ENCODE data around the gene ADAMTS6.

ADAMTS6 gene

DNA sequence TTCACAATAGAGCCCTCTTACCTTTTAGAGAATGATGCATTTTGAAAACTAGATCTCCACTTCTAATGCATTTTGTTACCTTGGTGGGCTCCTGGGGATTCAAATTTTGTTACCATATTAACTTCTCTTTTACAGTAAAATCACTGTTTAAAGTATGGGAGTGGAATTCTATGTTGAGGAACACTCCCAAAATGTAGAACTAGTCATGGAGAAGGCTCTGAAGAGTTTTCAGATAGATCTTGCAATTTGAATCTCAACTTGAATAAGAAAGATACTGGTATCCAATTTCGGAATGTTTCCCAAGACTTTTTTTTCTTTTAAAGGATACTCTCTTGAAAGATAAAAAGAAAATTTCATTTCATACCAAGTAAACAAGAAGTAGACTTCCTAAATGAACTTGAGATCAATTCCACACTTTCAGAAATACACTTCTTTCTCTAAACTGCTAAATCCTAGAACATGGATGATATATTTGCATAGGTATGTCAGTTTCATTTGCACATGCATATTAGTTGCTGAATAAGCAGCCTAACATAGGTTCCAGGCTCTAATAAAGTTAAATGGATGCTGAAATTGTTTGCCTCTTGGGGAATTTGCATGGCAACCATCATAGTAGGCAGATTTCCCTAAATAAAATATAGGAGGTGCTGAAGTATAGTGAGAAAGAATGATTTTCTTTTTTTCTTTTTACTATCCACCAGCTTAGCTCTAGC lies 205.4 kb downstream of the ADAMTS6 start:
- DNase-seq (ENCODE audit: low read depth): no peak

DNA sequence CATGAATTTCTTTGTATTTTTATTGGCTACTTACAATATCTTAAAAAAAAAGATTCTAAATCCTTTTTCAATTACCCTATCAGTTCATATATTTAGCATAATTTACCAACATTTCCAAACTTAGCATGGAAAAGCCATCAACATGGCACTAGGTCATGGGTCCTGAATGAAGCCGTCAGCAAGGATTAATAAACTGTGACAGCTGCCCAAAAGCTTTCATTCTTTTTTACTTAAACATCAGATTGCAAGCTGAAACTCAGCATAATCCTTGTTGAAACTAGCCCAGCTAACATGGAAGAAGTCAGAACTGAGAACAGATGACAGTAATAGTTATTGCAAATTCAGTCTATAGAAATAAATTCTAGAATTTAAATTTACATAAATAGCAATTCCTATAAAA lies 209.8 kb downstream of the ADAMTS6 start:
- no peak for DNase-seq (ENCODE audit: low read depth)

DNA sequence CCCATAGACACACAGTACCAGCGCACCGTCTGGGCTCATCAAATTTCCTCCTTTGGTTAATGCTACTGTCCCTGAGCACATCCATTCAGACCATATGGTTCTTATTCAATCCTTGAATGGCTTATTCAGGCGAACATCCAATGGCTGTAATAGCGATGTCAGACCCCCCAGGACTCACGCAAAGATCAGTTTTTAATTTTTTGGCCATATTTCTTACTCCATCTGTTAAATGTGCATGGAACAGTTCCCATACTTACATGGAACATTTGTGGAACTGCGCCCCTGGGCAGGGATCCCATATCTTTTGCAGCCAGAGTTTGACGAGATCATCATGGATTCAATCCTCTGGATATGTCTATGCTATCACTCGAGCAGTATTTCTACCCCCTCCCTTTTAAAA lies 213.2 kb downstream of the ADAMTS6 start:
- DNase-seq (ENCODE audit: low read depth): no peak

GRCh38 chr5:65264420-65264819 lies 217.3 kb downstream of the ADAMTS6 start:
- DNase-seq (ENCODE audit: low read depth): no peak

DNA sequence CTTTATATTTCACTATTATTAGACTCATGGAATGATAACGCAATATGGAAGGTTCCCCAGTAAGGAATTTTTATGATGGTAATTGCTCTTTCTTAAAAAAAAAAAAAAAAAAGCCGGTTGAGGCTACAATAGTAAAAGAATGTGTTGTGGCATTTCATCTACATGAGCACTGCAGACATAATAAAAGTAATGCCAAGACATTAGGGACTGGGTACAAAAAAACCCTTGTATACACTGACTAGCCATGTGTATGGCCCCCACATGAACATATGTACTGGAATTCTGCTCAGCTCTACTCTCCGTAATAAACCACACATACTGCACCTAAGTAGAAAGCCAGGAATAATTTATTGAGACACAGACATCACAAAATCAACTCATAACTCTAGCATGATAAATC lies 218.4 kb downstream of the ADAMTS6 start:
- DNase-seq (ENCODE audit: low read depth): no peak

DNA sequence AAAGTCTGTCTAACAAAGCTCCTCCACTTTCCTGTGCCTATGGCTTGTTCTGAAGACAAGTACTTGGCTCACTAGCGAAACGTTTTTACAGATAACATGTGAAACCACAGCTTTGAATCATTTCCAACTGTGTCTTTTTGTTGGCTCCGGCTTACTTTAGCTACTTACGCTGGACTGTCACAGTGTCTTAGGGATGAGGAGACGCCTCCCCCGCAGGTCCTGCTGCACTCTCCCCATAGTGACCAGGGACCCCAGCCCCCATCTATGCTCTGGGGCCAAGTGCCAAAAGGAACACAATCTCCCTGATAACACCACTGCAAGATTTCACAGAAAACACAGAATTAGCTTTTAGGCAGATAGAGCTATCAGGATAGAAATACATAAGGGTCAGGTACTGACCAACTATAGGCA lies 219.1 kb downstream of the ADAMTS6 start:
- no peak for DNase-seq (ENCODE audit: low read depth)

DNA sequence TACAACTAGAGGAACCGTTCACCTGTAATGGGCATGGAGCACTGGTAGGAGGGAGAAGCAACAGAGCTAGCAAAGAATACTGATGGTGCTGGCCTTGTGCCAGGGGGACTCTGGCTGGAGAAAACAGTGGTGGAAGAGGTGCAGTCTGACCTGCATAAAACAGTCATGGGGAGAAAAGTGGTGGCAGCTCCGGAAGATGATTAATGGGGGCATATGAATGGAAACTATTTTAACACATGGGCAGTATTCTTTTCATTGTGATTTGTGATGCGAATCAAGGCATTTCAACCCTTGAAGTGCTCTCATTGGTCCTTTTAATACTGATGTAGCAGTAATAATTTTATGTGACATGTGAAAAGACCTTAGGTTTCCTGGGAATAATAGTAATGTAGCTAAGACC lies 219.6 kb downstream of the ADAMTS6 start:
- no peak for DNase-seq (ENCODE audit: low read depth)

GRCh38 chr5:65261499-65261898 lies 220.2 kb downstream of the ADAMTS6 start:
- no peak for DNase-seq (ENCODE audit: low read depth)

DNA sequence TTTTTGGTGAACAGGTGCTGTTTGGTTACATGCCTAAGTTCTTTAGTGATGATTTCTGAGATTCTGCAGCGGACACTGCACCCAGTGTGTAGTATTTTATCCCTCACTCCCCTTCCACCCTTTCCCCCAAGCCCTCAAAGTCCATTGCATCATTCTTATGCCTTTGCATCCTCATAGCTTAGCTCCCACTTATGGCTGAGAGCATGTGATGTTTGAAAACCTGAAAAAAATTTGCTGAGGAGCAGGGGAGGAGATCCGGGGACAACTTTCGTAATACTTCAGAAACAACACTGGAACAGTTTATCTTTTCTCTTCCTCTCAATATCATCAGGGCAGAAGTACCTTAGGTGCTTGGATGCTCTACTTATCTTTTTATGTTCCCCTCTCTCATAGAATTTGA lies 226.4 kb downstream of the ADAMTS6 start:
- no peak for DNase-seq (ENCODE audit: low read depth)

GRCh38 chr5:65252977-65253376 lies 228.7 kb downstream of the ADAMTS6 start:
- no peak for DNase-seq (ENCODE audit: low read depth)

- DNase-seq (ENCODE audit: low read depth): no peak
These were observed 232.8 kb downstream of the ADAMTS6 start for GRCh38 chr5:65248896-65249295.

GRCh38 chr5:65247594-65247993 lies 234.1 kb downstream of the ADAMTS6 start:
- no peak for DNase-seq (ENCODE audit: low read depth)

- DNase-seq (ENCODE audit: low read depth): no peak
These were observed 235.0 kb downstream of the ADAMTS6 start for GRCh38 chr5:65246741-65247140.

DNA sequence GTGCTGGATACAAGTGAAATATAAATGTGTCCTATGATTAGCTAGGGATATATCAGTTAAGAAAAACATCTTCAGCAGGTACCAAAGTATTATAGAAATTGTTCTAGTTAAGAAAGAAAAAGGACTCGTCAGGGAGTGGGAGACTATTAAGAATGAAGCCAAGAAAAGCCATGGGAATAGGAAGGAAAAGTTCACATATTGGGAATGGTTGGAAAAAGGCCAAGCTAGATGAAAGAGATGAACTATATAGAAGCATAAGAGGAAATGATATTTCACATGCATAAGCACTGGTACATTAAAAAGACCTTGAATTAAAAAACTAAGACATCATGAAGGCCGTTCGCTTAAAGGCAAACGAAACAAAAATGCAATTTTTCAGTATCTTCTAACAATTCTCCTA lies 237.7 kb downstream of the ADAMTS6 start:
- DNase-seq (ENCODE audit: low read depth): no peak

GRCh38 chr5:65243161-65243560 lies 238.6 kb downstream of the ADAMTS6 start:
- no peak for DNase-seq (ENCODE audit: low read depth)

- DNase-seq (ENCODE audit: low read depth): no peak
These were observed 251.9 kb downstream of the ADAMTS6 start for GRCh38 chr5:65229841-65230240.

- DNase-seq (ENCODE audit: low read depth): no peak
These were observed 267.7 kb downstream of the ADAMTS6 start for GRCh38 chr5:65213921-65214525.

DNA sequence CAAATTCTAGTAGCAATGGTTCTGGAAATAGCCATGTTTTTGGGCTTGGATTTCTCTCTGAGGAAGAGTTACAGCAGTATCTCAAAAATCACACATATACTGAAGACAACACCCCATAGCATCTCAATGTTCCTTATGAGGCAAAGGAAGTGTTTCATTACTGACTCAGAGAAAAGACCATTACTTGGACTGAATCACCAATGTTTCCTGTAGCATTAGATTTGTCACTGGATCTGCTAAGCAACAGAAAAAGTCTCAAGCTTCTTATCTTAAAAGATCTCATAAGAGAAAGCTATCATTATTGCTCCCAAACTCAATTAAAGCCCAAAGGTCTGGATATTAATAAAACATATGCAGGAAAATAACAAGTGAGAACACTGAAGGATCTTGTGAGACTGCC lies 272.4 kb downstream of the ADAMTS6 start:
- DNase-seq (ENCODE audit: low read depth): no peak

DNA sequence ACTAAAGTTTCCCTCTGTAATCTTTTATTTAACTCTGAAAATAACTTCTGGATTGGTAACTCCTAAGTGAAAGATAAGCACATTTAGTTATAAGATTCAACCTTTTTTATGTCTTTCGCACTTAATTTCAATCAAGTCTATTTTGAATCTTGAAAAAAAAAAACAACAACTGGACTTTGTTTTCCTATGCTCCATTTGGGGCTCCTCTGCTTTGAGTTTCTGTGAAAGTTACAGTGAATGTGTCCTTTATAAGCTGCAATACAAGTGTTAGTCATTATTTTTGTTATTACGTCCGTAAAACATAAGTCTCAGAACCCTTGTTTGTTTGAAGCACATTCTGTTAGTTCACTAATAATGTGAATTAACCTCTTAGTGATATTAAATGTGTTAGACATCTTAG lies 276.8 kb downstream of the ADAMTS6 start:
- DNase-seq (ENCODE audit: low read depth): no peak

DNA sequence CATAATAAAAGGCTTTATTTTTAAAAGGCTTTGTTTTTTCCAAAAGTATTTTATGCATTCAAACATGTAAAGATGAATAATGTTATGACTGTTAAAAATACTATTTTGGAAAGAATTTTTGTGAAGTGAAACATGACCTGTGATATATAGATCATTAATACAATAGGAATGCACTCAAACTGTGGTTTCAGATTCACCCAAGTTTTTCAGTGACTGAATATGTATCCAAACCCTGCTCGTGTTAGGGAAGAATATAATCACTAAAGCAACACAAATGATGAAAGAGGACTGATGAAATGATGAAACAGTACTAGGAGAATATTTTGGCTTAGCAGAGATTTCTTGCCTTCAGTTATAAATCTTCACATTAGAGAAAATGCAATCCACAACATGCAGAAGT lies 278.0 kb downstream of the ADAMTS6 start:
- DNase-seq (ENCODE audit: low read depth): no peak

DNA sequence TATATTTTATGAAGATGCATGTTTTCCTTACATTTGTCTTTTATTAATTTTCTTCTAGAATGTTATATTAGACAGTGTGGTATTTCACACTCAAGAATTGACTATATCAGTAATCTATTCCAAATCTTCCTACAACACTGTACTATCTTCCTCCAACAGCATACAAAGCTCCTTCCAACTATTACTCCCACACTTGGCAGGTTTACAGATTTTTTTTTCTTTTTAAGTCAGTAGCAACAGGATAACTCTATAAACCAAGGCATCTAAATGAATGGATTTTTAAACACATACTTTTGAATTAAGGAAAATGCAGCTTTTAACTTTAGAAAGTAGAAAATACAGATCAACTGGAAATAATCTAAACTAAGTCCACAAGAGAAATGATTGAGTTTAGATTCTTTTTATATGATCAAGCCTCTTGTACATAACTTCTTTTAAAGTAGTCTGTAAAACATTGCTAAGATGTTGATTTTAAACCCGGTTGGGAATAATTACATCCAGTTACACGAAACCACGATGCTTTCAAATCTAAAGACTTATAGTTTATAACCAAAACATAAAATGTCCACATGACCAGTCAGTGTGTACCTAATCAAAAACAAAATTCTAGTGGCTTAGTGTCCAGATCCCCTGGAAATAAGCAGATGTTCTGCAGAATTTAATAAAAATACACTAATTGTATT lies 281.6 kb downstream of the ADAMTS6 start:
- DNase-seq (ENCODE audit: low read depth): no peak

- no peak for DNase-seq (ENCODE audit: low read depth)
These were observed 283.1 kb downstream of the ADAMTS6 start for GRCh38 chr5:65198456-65199120.
